Measurements from ENCODE around the gene SH3BP1. TPM values are rescaled to one million over a fixed set of nuclear protein-coding genes. Genes with fewer than 3 reads are reported as not detected.
A peak's percentile ranks its signal among the peaks of the same experiment; 100 is the strongest.
"Not testable (repeated sequence)": the region's sequence is repeated elsewhere in the genome, so short reads cannot be mapped to it uniquely, and the experiment has no call there.

Gene SH3BP1
- total RNA-seq, 1 experiment from 2014 or later: 13.2 TPM

GRCh38 chr22:37650463-37651136 is 11.1 kb downstream of the SH3BP1 start:
- no peak for DNase-seq (ENCODE audit: low spot score)
- in situ Hi-C loops (cut with HindIII; ENCODE audit: low sequenced_read_pairs): no loop called here

DNA sequence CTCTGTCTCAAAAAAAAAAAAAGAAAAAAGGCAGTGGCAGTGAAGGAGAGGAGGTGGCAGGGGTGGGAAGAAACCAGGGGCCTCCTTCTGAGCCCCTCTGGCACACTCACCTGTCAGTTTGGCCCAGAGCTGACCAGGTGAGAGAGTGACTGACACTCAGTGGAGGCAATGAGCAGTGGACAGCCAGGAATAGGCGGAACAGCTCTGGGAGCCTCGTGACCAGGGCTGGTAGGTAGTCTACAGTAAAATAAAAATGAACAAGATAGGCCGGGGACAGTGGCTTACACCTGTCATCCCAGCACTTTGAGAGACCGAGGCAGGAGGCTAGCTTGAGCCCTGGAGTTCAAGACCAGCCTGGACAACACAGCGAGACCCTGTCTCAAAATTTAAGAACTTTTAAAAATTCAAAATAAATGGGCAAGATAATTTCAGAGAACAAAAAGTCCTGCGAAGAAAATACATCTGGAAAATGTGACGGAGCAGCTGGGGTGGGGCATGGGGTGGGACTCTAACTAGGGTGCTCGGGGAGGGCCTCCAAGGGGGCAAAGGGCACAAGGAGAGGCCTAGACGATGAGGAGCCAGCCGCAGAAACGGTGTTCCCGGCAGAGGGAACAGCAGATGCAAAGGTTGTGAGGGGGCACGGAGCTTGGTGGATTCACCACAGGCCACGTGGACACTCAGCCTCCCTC is 15.2 kb downstream of the SH3BP1 start:
- no peak for DNase-seq (ENCODE audit: low spot score)
- in situ Hi-C loops (cut with HindIII; ENCODE audit: low sequenced_read_pairs): no loop called here

GRCh38 chr22:37655252-37655563 is 15.7 kb downstream of the SH3BP1 start:
- in situ Hi-C loops (cut with HindIII; ENCODE audit: low sequenced_read_pairs): no loop called here
- DNase-seq (ENCODE audit: low spot score): no peak

- in situ Hi-C loops (cut with HindIII; ENCODE audit: low sequenced_read_pairs); DNase-seq (ENCODE audit: low spot score): not testable (repeated sequence)
Observed at GRCh38 chr22:37656583-37656982, 17.1 kb downstream of the SH3BP1 start.

- in situ Hi-C loops (cut with HindIII; ENCODE audit: low sequenced_read_pairs): no loop called here
- no peak for DNase-seq (ENCODE audit: low spot score)
Observed at GRCh38 chr22:37657590-37658132, 18.2 kb downstream of the SH3BP1 start.

DNA sequence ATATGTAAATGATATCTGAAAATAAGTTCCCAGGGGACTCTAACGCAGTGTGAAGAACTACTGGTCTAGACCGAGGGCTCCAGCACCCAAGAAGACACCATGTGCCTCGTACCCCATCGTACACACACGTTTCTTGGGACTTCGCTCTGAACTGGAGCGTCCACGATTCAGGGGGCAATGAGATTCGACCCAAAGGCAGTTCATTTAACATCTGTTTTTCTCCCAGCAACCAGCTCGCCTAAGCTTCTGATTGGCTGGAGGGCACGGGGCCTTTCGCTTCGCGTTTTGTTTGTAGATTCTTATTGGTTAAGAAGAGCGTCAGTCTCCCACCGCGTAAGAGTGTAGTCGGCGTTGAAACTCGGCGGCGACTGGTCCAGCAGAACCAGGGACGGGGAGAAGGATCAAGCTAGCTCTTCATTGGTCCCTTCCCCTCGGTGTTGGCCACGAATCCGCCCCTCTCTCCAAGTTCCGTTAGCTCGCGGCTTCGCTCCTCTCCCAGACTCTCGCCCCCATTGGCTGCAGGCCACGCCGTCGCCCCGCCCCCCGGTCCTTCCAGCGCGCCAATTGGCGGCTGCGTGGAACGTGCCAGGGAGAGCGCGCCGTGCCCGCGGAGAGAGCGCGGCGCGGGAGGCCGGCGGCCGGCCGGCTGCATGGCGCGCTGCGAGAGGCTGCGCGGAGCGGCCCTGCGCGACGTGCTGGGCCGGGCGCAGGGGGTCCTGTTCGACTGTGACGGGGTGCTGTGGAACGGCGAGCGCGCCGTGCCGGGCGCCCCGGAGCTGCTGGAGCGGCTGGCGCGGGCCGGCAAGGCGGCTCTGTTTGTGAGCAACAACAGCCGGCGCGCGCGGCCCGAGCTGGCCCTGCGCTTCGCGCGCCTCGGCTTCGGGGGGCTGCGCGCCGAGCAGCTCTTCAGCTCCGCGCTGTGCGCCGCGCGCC is 18.9 kb downstream of the SH3BP1 start, which contains the start of gene PDXP:
TSS of gene PDXP (plus strand) at position 591 of the 933 bp plus-strand sequence. CDS start at position 651, 60 bp downstream.
- DNase-seq (ENCODE audit: low spot score): peak; percentile 100
- in situ Hi-C loops (cut with HindIII; ENCODE audit: low sequenced_read_pairs): no loop called here

- in situ Hi-C loops (cut with HindIII; ENCODE audit: low sequenced_read_pairs): no loop called here
- no peak for DNase-seq (ENCODE audit: low spot score)
Observed at GRCh38 chr22:37659066-37659896, 19.8 kb downstream of the SH3BP1 start.

- in situ Hi-C loops (cut with HindIII; ENCODE audit: low sequenced_read_pairs): no loop called here
- peak; percentile 38 for DNase-seq (ENCODE audit: low spot score)
Observed at GRCh38 chr22:37659897-37660708, 20.6 kb downstream of the SH3BP1 start.

DNA sequence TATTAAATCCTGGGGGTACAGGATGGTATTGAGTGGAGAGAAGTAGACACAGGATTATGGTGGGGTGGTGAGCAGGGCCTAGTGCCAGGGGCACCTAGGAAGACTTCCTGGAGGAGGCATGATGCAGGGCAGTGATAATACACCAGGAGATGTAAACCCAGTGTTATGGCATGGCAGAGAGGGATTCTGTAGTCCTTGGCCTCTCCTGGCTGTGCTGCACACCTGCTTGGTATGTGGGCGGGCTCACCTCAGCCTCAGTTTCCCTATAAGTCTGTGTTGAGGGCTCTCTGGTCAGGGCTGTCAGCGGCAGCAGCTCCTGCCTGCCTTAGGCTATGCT is 21.2 kb downstream of the SH3BP1 start:
- DNase-seq (ENCODE audit: low spot score): no peak
- in situ Hi-C loops (cut with HindIII; ENCODE audit: low sequenced_read_pairs): no loop called here

DNA sequence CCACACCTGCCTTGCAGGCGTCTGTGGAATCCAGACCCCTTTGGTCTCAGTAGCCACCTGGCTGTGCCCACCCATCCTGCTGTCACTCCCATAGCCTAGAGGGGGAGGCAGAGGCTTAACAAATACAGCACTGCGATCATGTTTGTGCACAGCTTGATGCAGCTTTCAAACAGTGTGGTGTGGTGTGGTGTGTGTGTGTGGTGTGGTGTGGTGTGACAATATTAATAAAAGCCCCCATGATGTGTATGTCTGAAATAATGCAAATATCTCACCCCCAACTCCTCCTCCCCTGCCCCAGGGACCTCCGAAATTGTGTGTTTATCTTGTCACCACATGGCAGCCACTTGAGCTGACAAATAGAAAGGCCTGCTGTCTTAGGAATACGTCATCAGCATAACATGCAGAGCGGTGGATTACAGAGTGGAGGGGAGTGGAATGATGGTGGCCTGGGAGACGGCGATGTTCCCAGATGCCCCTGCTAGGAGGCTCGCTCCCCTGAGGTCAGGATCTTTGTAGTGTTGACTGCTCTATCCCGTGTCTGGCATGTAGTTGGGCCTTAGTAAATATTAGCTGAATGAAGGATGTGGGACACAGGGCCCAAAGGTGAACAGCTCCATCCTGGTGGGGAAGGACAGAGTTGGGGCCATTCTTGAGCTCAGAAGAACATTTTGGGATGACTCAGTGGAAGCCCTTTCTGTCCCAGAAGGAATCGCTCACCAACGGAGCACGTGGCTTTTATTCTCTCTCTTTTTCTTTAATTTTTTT is 21.9 kb downstream of the SH3BP1 start:
- in situ Hi-C loops (cut with HindIII; ENCODE audit: low sequenced_read_pairs): no loop called here
- peak; percentile 76 for DNase-seq (ENCODE audit: low spot score)

DNA sequence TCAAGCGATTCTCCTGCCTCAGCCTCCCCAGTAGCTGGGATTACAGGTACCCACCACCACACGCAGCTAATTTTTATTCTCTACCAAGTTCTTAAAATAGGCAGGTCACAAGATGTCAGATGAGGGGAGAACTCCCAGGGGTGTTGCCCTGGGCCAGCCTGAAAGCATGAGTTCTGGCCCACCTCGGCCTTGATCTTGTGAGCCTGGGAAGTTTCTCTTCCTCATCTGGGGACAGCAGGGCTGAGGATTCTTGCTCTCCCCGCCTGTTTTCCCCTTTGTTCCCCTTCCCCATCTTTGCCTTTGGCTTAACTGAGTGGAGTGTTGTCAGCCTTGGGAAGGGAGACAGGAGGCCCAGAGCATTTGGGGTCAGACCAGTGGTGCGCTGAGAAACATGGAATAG is 22.6 kb downstream of the SH3BP1 start:
- DNase-seq (ENCODE audit: low spot score): no peak
- in situ Hi-C loops (cut with HindIII; ENCODE audit: low sequenced_read_pairs): no loop called here

- no peak for DNase-seq (ENCODE audit: low spot score)
- in situ Hi-C loops (cut with HindIII; ENCODE audit: low sequenced_read_pairs): no loop called here
Observed at GRCh38 chr22:37663521-37664140, 24.2 kb downstream of the SH3BP1 start.

DNA sequence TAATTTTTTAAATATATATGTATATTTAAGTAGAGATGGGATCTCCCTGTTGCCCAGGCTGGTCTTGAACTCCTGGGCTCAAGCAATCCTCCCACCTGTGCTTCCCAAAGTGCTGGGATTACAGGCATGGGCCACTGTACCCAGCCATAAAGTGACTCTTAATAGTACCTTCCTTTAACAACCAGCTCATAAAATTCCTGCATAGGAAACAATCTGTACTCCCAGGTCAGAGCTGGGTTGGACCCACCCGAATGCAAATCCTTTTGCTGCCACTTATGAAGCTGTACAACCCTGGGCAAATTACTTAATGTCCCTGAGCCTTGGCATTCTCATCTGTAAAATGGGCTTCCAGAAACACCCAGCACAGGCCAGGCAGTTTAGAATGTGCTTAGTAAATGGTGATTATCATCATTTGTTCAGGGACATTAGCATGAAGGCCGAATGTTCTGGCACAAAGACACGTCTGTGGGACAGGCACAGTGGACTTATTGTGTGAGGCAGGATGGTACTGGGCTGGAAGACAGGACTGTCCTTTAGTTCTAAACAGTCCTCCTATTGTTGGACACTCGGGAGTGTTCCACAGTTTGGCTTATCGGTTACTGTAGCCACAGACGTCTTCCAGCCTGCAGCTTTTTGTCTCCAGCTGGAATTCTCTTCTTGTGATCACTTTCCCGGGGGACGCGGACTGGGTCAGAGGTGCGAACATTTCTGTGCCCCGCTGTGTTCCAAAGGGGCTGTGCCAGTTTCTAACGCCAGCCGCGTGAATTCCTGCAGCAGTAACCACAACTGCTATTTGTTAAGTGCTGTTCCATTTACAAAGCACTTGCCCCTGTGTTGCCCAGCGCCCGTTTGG is 25.0 kb downstream of the SH3BP1 start:
- in situ Hi-C loops (cut with HindIII; ENCODE audit: low sequenced_read_pairs): no loop called here
- DNase-seq (ENCODE audit: low spot score): no peak

DNA sequence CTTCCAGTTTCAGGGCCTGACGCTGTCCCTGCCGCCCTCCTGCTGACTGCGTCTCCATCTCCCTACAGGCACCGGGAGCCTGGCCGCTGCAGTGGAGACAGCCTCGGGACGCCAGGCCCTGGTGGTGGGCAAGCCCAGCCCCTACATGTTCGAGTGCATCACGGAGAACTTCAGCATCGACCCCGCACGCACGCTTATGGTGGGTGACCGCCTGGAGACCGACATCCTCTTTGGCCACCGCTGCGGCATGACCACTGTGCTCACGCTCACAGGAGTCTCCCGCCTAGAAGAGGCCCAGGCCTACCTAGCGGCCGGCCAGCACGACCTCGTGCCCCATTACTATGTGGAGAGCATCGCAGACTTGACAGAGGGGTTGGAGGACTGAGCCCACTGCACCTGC is 26.0 kb downstream of the SH3BP1 start:
- DNase-seq (ENCODE audit: low spot score): no peak
- in situ Hi-C loops (cut with HindIII; ENCODE audit: low sequenced_read_pairs): no loop called here

GRCh38 chr22:37669586-37669985 is 30.1 kb downstream of the SH3BP1 start:
- in situ Hi-C loops (cut with HindIII; ENCODE audit: low sequenced_read_pairs): no loop called here
- no peak for DNase-seq (ENCODE audit: low spot score)

- no peak for DNase-seq (ENCODE audit: low spot score)
- in situ Hi-C loops (cut with HindIII; ENCODE audit: low sequenced_read_pairs): no loop called here
Observed at GRCh38 chr22:37672206-37672919, 32.9 kb downstream of the SH3BP1 start.
